Heart left ventricle (tissue), 16 donors: ENCODE measurements around the gene PCYT2. TPM values are rescaled to one million over a fixed set of nuclear protein-coding genes. Genes with fewer than 3 reads are reported as not detected.
A peak's percentile ranks its signal among the peaks of the same experiment; 100 is the strongest.

ENCODE experiments used
- ATAC-seq, 4 donors: fragments of 200-7000 bp; cut with Tn5 transposase; one replicate each; pipeline ENCODE4 v1.9.1; 2020 to 2022; ENCODE audit warnings: moderate library complexity in 4 of 4, mild to moderate bottlenecking in 3 of 4, moderate number of reproducible peaks in 1 of 4
- DNase-seq, 5 donors: peaks; one replicate each; pipeline ENCODE4 v3.0.0-alpha.2; 2020
- H3K27ac ChIP-seq, 12 donors: fragments of 200-600 bp; sonication (generic) in 4 of 12; one replicate each; pipeline versions ENCODE4 v1.5.0 to v1.8.0; 2016 to 2022; ENCODE audit warnings: mild to moderate bottlenecking in 2 of 12
- H3K27me3 ChIP-seq, 9 donors: fragments of 200-600 bp; sonication (generic) in 2 of 9; one replicate each; pipeline versions ENCODE4 v1.5.1 to v1.8.0; 2016 to 2022; ENCODE audit warnings: mild to moderate bottlenecking in 3 of 9
- H3K36me3 ChIP-seq, 9 donors: fragments of 200-600 bp; sonication (generic) in 2 of 9; one replicate each; pipeline versions ENCODE4 v1.5.0 to v1.8.0; 2018 to 2022; ENCODE audit warnings: mild to moderate bottlenecking in 2 of 9
- H3K4me1 ChIP-seq, 12 donors: fragments of 200-600 bp; sonication (generic) in 4 of 12; one replicate each; pipeline versions ENCODE4 v1.5.0 to v1.8.0; 2016 to 2022; ENCODE audit warnings: mild to moderate bottlenecking in 3 of 12
- H3K4me3 ChIP-seq, 12 donors: fragments of 200-600 bp; sonication (generic) in 4 of 12; one replicate each; pipeline versions ENCODE4 v1.5.0 to v1.8.0; 2017 to 2022; ENCODE audit warnings: mild to moderate bottlenecking in 9 of 12, moderate library complexity in 4 of 12
- H3K9me3 ChIP-seq, 12 donors: fragments of 200-600 bp; sonication (generic) in 4 of 12; one replicate each; pipeline versions ENCODE4 v1.5.0 to v1.8.0; 2016 to 2022; ENCODE audit warnings: mild to moderate bottlenecking in 1 of 12
- POLR2A ChIP-seq, 2 donors: fragments of 450-650 bp; IDR thresholded peaks; one replicate each; pipeline ENCODE4 v1.6.1; 2017; ENCODE audit warnings: antibody characterized with exemption in 2 of 2, mild to moderate bottlenecking in 2 of 2, moderate library complexity in 2 of 2
- WGBS, 4 donors: extraction: QIAGEN DNeasy Blood & Tissue Kit in 2 of 4; methylation state at CpG; one replicate each; pipeline versions ENCODE4 v1.1.5 to v1.1.7; 2013 to 2018; 5-methylcytosine and 5-hydroxymethylcytosine counted together
- intact Hi-C, 10 donors: fragments of 100-400 bp; cut with DNase I; formaldehyde crosslinking; loops; one replicate each; pipeline versions ENCODE4 v1.11.1 to v1.14.2; 2022
- polyA plus RNA-seq, 2 donors: library from polyadenylated mRNA; stranded (reverse); fragments of 200-250 nt; gene quantifications; one replicate each; pipeline ENCODE4 v1.2.3, GENCODE V29; 2013
- total RNA-seq, 9 donors: library from RNA; depleted of rRNA in 2 of 9; stranded (reverse); fragments of >200 nt in 2 of 9; fragmentation: NEBNext Ultra II Directional in 3 of 9; extraction: Animal tissue kit (Norgen Biotek cat#: 25700) in 3 of 9; gene quantifications; one replicate each; pipeline versions ENCODE4 v1.1.0 to v1.2.4, GENCODE V29; 2016 to 2023
- TF ChIP-seq, protein P1 (sequence below), 12 donors: fragments of 200-600 bp; sonication (generic) in 4 of 12; IDR thresholded peaks; one replicate each; pipeline versions ENCODE4 v1.5.0 to v1.8.0; 2018 to 2022; ENCODE audit warnings: antibody characterized with exemption in 12 of 12, mild to moderate bottlenecking in 5 of 12
- donor health status: ischemic (EF 13 %, LVEDD 7.1; RV severe dilation, severe dysfunction).
- donor health status: healthy with polysubstance abuse.
- donor health status: DM: no; HTN: yes; CAD: no.
- donor health status: DM: no; HTN: no; CAD: no.
- donor health status: ischemic (EF 25% LVEDD 6.9; RV normal size, moderate dysfunction).
- donor health status: ischemic (EF 25% LVEDD 5.7; RV mildly dilated, moderate dysfunction).
- donor health status: healthy.
- donor health status: DM: yes; HTN: yes; CAD: no.
- donor health status: ischemic (EF 35%, LVEDD 5.7; RV mildly dilated, moderate dysfunction).
- donor health status: nonischemic (EF 11% LVEDD 7.7; RV severe dilation, severe dysfunction).
- donor health status: DM: yes; HTN: yes; CAD: no.
- donor health status: PGD.
- donor health status: ischemic (EF 29% LVEDD 5.4; RV normal size, mild dysfunction).
- donor health status: nonischemic (EF 23%, LVEDD 6.1; RV moderate dilation, normal function).

The PCYT2 gene
- total and polyA plus RNA-seq, 11 donors = 28.8 to 85.5 (median 49.7) TPM

DNA sequence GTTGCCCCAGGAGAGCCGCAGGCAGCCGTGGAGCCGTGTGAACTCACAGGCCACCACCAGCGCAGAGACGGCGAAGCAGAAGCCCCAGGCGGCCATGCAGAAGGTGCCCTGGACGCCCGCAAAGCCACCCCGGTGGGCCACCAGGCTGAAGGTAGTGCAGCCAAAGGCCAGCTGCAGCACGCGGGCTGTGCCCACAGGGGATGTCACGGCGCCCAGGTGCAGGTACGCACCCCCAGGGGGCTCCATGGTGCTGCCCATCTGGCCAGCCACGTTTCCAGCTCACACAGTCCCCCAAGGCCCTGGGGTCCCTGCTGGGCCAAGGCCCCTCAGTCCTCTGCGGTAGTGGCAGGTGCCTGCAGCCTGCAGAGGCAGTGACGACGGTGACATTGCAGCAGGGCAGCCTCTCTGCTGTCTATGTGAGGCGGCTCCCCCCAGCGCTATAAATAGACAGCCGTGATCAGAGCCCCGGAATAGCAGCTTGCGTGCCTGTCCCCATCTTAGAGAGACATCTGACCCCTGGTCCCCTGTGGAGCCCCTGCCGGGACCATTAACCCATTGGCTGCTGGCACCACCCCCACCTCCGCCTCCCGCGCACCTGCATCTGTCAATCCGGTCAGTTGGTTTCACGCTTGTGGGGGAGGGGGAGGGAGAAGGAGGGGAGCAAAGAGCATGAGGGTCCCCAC, 30.4 kb upstream of the PCYT2 start:
- Histone ChIP-seq H3K27ac (peak overlapping the region in 11 of 12 donors; percentile 12 to 92 (median 77)), H3K4me1 (peaks cover 0 to 47% (median 26%) of the 10 kb centered on the region in 12 donors), H3K36me3 (no peaks in the 10 kb centered on the region), H3K4me3 (peak overlapping the region in 11 of 12 donors; percentile 27 to 60 (median 47)), H3K27me3 (peaks cover 0 to 11% (median 0%) of the 10 kb centered on the region in 9 donors), H3K9me3 (no peaks in the 10 kb centered on the region)
- DNase-seq = peak in 4 of 5 donors; percentile 72 to 85 (median 76)
- TF ChIP-seq, protein P1, sequence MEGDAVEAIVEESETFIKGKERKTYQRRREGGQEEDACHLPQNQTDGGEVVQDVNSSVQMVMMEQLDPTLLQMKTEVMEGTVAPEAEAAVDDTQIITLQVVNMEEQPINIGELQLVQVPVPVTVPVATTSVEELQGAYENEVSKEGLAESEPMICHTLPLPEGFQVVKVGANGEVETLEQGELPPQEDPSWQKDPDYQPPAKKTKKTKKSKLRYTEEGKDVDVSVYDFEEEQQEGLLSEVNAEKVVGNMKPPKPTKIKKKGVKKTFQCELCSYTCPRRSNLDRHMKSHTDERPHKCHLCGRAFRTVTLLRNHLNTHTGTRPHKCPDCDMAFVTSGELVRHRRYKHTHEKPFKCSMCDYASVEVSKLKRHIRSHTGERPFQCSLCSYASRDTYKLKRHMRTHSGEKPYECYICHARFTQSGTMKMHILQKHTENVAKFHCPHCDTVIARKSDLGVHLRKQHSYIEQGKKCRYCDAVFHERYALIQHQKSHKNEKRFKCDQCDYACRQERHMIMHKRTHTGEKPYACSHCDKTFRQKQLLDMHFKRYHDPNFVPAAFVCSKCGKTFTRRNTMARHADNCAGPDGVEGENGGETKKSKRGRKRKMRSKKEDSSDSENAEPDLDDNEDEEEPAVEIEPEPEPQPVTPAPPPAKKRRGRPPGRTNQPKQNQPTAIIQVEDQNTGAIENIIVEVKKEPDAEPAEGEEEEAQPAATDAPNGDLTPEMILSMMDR (IDR thresholded peaks at IDR 0.05) = no peak
- no peak for TF ChIP-seq POLR2A (IDR thresholded peaks at IDR 0.05)
- intact Hi-C loops = no loop called here
- peak; percentile 74 to 89 (median 80) for ATAC-seq
- WGBS, 4 donors = 30 to 34% (median 32%) methylated on average over 28 to 30 of the region's 30 CpGs

DNA sequence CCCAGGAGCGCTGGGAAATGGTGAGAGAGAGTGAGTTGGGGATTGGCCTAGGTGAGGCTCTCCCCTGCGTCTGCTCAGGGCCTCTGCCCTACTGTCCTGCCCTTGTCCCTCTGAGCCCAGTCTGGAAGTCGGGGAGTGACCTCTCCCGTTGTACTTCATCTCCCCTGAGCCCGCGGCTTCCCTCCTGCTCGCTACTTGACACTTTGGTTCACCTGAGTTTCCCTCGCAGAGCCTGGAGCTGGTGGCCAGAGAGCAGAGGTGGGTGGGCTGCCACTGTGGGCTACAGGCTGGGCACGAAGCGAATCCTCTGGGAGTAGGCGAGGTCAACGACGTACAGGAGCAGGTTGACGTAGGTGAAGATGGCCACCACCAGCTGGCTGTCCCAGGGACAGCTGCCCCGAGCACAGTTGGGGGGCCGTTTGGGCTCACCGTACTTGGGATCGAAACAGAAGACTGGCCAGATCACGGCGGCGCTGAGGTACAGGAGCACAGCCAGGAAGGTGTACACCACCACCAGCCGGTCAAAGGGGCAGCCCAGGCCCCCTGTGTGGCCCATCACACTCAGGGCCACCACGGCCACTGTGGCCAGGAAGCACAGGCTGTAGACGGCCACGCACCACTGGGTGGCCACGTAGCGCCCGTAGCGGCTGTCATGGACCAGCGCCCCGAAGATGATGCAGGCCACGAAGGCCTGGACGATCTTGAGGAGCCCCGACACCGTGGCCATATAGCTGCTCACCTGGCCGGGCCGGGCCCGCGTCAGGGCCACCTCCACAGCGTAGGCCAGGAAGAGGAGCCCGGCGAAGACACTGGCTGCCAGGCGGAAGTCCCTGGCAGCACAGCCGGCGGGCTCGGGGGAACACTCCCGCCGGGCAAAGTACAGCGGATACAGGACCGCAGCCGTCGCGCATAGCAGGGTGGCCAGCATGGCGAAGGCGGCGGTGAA, 29.6 kb upstream of the PCYT2 start:
- Histone ChIP-seq H3K4me3 (peak overlapping the region in 5 of 12 donors; percentile 10 to 55 (median 28)), H3K27ac (peak overlapping the region in 11 of 12 donors; percentile 27 to 92 (median 77)), H3K36me3 (no peaks in the 10 kb centered on the region), H3K4me1 (peaks cover 0 to 50% (median 27%) of the 10 kb centered on the region in 12 donors), H3K27me3 (peaks cover 0 to 11% (median 0%) of the 10 kb centered on the region in 9 donors), H3K9me3 (no peaks in the 10 kb centered on the region)
- DNase-seq (peak in 2 of 5 donors; percentile 5 to 27), ATAC-seq (peak in 1 of 4 donors; percentile 1)
- 85 to 90% (median 87%) methylated on average over 41 to 56 of the region's 56 CpGs for WGBS, 4 donors
- intact Hi-C loops = no loop called here
- TF ChIP-seq, protein P1 (IDR thresholded peaks at IDR 0.05) = no peak
- TF ChIP-seq POLR2A (IDR thresholded peaks at IDR 0.05) = no peak

DNA sequence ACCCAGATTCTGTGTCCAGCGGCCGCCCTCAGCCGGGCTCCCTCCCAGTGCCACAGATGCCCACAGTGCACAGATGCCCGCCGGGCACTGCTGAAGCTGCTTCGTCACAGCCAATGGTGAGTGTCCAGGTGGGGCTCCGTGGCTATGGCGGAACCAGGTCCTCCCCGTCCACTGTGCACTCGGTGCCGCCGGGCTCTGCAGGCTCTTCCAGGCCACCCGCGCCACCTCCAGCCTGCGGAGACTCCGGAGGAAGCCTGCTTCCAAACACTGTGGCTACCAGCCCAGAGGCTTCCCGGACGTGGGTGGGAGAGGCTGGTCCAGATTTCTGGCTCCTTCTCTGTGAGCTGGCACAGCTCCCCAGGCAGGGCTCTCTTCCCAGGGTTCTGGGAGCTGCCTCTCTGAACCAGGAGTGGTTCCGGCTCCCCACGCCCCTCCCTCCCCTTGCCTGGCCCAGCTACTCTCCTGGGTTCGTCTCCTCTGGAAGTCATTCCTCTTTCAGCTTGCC, 28.7 kb upstream of the PCYT2 start:
- H3K27ac ChIP-seq = peak overlapping the region in 10 of 12 donors; percentile 27 to 92 (median 77)
- H3K9me3 ChIP-seq = no peaks in the 10 kb centered on the region
- DNase-seq (peak; percentile 67 to 86 (median 74)), ATAC-seq (peak; percentile 9 to 55 (median 28))
- intact Hi-C loops = no loop called here
- H3K36me3 ChIP-seq = no peaks in the 10 kb centered on the region
- peaks cover 0 to 10% (median 0%) of the 10 kb centered on the region in 9 donors for H3K27me3 ChIP-seq
- no peak for TF ChIP-seq POLR2A (IDR thresholded peaks at IDR 0.05)
- TF ChIP-seq, protein P1 (IDR thresholded peaks at IDR 0.05) = no peak
- H3K4me1 ChIP-seq = peaks cover 0 to 50% (median 27%) of the 10 kb centered on the region in 12 donors
- H3K4me3 ChIP-seq = peak overlapping the region in 6 of 12 donors; percentile 6 to 28 (median 17)
- 37 to 52% (median 44%) methylated on average over 7 to 21 of the region's 21 CpGs for WGBS, 4 donors
